GM19043 (cell line): ENCODE results near the gene WRAP53.

Experiments
- ATAC-seq: cut with Tn5 transposase; IDR thresholded peaks from one replicate; pipeline ENCODE4 v1.9.1; 2021; ENCODE audit warnings: low read depth; ENCODE audit not compliant: unreplicated experiment

The WRAP53 gene

DNA sequence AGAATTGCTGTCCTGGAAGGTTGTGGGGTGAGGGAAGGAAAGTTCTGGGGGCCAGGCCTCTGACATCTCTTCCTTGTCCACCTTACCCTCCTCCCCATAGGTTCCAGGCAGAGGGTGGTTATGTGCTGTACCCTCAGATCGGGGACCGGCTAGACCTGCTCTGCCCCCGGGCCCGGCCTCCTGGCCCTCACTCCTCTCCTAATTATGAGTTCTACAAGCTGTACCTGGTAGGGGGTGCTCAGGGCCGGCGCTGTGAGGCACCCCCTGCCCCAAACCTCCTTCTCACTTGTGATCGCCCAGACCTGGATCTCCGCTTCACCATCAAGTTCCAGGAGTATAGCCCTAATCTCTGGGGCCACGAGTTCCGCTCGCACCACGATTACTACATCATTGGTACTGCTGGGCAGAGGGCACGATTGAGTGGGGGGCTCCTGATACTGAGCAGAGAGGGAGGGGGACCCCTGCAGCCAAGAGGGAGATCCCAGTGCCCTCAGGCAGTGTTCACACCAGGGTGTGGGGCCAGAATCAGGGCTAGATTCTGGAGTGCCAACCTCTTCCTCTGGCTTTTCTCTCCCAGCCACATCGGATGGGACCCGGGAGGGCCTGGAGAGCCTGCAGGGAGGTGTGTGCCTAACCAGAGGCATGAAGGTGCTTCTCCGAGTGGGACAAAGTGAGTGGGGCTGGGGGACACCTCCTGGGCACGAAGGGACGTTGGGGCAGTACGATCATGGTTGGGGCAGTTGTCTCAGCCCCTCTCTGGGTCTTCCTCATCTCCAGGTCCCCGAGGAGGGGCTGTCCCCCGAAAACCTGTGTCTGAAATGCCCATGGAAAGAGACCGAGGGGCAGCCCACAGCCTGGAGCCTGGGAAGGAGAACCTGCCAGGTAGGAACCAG lies 19.8 kb downstream of the WRAP53 start:
- no peak for ATAC-seq

- ATAC-seq = no peak
Observed at GRCh38 chr17:7709031-7709430, 20.8 kb downstream of the WRAP53 start.

DNA sequence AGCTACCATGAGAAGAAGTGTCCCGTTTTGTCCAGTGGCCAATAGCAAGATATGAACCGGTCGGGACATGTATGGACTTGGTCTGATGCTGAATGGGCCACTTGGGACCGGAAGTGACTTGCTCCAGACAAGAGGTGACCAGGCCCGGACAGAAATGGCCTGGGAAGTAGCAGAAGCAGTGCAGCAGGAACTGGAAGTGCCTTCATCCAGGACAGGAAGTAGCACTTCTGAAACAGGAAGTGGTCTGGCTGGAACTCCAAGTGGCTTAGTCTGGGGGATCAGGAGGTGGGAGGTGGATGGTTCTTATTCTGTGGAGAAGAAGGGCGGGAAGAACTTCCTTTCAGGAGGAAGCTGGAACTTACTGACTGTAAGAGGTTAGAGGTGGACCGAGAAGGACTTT lies 22.0 kb downstream of the WRAP53 start:
- ATAC-seq = no peak

GRCh38 chr17:7711051-7711755 lies 22.9 kb downstream of the WRAP53 start:
- ATAC-seq = no peak

DNA sequence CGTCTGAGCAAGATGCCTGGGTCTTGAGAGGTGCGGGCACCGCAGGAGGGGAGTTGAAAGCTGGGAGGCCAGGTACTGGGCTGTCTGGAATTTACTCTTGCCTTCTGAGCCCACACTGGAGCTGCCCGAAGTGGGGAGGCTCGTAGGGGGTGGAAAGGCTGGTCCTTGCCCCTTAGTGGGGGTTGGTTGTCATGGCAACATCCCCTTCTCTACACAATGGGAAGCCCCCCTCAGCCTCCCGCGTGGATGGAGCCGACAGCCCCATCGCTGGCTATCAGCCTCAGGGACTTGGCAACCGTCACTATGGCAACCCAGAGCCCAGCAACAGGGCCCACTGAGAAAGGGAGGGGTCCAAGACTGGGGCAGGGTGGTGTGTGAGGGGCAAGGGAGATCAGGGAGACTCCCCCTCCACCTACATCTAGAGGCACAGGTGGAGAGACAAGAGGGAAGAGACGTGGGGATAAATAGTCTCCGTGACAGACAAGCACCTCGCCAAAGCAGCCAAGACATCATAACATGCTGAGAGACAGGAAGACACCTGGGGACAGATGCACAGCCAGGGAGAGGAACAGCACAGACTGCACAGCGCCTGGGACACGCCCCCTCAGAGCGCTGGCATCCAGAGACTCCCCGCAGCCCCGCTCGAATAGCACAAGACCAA lies 24.0 kb downstream of the WRAP53 start:
- ATAC-seq = no peak

DNA sequence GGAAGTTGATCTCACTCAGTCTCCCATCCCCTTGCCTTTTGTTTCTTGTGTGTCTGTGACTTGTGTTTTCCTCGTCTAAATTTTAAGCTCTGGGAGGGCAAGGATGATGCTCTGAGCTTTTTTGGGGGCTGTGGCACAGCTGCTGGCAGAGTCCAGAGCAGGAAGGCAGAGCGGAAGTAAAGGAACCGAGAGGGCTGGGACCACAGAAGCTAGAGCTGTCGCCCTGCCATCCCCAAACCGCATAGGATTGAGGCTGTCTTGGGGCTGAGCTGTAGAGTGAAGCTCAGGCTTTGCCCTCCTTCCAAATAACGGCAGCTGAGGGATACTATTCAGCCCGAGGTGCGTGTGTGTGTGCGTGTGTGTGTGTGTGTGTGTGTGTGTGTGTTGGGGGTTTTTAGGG lies 25.5 kb downstream of the WRAP53 start:
- ATAC-seq = no peak

- no peak for ATAC-seq
Observed at GRCh38 chr17:7714721-7715594, 26.7 kb downstream of the WRAP53 start.

DNA sequence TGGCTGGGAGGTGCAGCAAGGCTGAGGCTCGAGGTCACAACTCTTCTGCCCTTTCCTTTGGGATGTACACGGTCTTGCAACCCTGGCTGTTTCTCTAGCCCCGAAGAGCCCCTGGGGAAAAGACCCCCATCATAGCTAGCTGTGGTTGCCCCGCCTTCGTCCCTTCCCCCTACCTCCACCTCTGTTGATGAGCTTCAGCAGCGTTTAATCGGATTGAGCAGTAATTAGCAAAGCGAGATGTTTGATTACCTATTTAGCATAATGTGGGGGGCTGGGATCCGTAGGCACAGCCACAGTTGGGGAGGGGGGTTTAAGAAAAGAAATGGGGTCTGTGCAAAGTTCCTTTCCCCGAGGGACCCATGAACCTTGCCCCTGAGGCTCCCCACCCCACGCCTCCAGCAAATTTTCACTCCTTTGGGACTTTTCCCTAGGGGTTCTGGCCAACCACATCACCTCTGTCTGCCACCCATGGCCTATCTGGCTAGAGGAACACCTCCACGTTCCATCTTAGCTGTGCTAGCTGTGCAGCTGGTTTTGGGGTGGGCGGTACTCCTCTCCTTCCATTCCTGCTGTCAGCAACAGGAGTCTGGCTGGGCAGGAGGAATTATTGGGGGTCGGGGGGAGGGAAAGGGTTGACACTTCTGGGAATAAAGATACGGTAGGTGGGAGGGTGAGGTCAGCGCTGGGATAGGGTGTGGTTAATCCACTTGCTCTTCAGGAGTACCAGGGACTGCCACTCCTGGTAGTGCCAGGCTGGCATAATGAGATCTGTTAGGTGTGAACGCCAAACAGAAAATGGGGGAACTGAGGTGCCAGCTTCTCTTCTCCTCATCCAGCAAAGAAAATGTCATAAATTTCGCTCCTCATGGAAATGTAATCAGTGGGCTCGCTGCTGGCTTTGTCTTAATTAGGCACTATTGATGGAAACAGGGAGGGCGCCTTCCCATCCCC lies 27.9 kb downstream of the WRAP53 start:
- no peak for ATAC-seq

DNA sequence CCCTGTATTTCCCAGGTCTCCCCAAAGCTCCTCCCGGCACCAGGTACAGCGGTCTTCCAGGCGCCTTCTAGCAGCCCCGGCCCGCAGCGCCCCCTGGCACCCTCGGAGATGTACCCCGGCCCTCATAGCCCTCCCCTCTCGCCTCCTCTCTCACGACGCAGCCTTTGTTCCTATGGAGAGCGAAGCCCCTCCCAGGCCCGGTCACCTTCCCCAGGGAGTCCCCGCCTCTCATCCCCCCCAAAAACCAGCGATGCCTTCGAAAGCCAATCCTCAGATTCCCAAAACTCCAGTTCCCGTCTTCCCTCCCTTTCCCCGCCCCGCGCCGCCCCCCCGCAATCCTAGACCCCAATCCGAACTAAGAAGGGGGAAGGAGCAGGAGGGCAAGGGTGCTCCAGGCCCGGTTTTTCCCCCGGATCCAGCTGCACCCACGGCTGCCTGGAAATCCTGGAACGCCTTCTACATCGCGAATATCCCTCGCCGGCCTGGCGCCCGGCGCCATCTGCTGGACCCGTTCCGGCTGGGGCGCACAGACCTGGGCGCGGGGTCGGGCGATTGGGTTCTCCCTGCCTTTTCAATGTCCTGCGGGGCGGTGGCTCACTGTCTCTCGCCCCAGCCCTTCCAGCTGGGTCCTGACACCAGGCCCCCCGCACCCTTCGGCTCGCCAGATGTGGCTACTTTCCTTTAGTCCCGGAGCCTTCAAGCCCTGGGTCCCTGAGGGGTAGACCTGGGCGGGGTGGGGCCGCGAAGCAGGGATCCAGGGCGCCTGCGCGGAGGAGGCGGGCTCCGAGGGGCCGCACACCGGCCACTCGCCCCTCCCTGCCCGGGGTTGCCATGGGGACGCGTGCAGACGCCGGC lies 28.9 kb downstream of the WRAP53 start, which contains the start of gene DNAH2:
Gene DNAH2, plus strand, starts transcription at position 844 of the 855 bp plus-strand sequence. CDS start 1,991 bp downstream, outside the sequence.
- no peak for ATAC-seq

DNA sequence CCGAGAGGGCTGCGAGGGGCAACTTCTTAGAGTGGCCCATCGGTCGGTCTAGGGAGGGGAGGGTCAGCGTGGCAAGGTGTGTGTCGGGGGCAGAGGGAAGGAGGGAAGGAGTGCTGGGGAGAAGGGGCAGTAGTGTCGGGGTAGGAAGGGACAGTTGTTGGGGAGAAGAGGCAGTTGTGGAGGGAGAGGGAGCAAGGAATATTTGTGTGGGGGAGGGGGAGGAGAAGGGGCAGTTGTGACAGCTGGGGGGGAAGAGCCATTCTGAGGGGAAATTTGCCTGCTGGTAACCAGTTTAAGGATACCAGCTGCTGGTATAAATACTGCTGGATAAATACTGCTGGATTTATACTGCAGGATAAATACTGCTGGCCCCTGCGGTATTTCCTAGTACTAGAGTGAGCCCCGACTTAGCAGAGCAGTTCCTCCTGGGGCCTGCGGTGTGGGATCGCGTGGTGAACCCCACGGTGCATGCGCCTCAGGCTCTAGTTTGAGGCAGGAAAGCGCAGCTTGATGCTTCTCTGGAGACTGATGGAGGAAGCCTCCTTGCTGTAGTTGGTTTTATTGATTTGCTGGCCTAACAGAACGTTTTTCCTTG lies 29.6 kb downstream of the WRAP53 start:
- no peak for ATAC-seq

GRCh38 chr17:7719661-7720060 lies 31.4 kb downstream of the WRAP53 start:
- no peak for ATAC-seq

DNA sequence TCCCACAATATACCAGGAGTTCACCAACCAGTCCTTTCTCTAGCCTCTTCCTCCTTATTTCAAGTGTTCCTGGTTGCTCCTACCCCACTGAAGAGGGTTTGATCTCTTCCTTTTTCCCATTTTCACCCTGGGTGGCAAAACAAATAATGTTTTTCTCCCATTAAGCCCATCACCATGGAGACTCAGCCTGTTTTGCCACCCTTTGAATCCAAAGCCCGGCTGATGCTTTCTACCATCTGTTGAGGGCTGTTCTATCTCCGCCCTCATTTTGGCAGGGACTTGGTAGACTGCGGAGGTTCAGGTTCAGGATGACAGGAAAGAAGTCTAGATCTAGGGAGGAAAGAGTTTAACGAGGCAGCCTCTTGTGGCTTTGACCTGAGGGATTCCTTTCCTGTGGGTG lies 31.8 kb downstream of the WRAP53 start:
- no peak for ATAC-seq

- ATAC-seq = no peak
Observed at GRCh38 chr17:7721612-7722011, 33.3 kb downstream of the WRAP53 start.

DNA sequence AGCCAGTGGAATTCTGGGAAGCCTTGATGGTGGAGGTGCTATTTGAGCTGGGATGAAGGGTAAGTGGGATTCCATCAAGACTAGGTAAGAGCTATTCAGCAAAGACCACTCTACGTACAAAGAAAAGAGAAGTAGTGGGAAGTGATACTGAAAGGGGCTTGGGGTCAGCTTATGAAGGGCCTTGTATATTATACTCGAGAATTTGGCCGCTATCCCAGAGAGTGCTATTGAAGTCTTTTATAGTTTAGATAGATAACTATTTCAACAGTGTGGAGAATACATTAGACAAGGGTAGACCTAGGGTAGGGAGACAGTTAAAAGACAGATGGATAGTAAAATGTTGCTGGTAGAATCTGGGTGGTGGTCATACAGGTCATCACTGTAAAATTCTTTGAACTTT lies 39.6 kb downstream of the WRAP53 start:
- no peak for ATAC-seq

DNA sequence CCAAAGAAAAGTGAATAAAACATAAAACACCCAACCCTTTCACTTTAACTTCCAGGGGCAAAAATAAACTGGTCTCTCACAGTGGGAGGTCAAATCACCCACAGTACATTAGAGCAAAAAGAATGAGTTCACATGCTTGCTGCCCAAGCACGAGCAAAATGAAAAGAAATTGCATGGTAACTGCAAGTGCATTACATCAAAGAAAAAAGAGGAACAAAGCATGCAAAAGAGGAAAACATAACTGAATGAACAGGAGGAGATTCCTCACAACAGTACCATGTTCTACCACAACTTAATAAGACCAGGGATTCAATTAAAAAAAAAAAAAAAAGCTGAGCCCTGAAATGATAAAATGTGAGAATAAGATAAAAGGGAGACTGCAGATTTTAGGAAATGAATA lies 41.5 kb downstream of the WRAP53 start:
- ATAC-seq = no peak

GRCh38 chr17:7732981-7733539 lies 44.8 kb downstream of the WRAP53 start:
- no peak for ATAC-seq

GRCh38 chr17:7737601-7738000 lies 49.3 kb downstream of the WRAP53 start:
- ATAC-seq = no peak

GRCh38 chr17:7739746-7740145 lies 51.5 kb downstream of the WRAP53 start:
- ATAC-seq = no peak
